GM12874 (cell line): Measurements from ENCODE around the gene SCN2A.

Experiments
- TF ChIP-seq, protein P1 (sequence below): IDR thresholded peaks from 2 replicates; pipeline ENCODE4 v1.5.1; 2011; ENCODE audit warnings: low read depth, mild to moderate bottlenecking, control low read depth, low read length, moderate library complexity; ENCODE audit not compliant: insufficient read depth

Gene SCN2A

GRCh38 chr2:165406173-165406572 lies 167.0 kb downstream of the SCN2A start:
- TF ChIP-seq, protein P1, sequence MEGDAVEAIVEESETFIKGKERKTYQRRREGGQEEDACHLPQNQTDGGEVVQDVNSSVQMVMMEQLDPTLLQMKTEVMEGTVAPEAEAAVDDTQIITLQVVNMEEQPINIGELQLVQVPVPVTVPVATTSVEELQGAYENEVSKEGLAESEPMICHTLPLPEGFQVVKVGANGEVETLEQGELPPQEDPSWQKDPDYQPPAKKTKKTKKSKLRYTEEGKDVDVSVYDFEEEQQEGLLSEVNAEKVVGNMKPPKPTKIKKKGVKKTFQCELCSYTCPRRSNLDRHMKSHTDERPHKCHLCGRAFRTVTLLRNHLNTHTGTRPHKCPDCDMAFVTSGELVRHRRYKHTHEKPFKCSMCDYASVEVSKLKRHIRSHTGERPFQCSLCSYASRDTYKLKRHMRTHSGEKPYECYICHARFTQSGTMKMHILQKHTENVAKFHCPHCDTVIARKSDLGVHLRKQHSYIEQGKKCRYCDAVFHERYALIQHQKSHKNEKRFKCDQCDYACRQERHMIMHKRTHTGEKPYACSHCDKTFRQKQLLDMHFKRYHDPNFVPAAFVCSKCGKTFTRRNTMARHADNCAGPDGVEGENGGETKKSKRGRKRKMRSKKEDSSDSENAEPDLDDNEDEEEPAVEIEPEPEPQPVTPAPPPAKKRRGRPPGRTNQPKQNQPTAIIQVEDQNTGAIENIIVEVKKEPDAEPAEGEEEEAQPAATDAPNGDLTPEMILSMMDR, result no peak

GRCh38 chr2:165407466-165407865 lies 168.3 kb downstream of the SCN2A start:
- TF ChIP-seq, protein P1, result no peak

DNA sequence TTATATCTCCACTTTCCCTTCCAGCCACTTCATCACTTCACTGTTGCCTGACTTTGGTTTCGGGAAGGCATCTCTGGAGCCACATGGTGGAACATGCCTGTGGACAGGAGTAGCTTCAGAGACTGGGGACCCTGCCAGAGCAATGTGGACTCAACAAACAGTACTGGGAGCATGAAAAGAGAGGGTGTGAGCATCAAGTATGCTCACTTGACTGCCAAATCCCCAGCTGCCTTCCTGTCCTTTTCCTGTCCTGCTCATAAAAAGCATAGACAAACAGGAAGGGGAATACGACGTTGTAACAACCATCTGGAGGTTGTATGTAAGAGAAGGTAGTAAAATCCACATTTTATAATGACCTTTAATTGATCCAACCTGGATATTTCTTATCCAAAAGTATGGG lies 169.0 kb downstream of the SCN2A start:
- TF ChIP-seq, protein P1, result no peak

DNA sequence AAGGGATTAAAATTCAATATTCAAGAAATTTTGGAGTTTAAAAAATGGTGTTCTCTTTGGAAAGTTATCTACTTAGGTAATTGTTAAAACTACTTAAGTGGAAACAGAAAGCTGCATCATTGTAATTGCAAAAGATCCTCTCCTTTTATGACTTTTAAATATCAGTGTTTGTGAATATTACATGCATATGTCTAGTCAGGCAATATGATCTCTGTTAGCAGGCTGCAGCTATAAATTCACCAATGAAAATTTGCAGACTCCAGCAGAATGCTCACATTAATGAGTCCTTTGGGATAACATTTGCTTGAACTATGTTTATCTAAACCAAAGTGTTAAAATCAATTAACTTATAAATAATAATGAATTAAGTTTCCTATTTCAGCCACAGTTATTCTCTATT lies 171.1 kb downstream of the SCN2A start:
- TF ChIP-seq, protein P1, result no peak

DNA sequence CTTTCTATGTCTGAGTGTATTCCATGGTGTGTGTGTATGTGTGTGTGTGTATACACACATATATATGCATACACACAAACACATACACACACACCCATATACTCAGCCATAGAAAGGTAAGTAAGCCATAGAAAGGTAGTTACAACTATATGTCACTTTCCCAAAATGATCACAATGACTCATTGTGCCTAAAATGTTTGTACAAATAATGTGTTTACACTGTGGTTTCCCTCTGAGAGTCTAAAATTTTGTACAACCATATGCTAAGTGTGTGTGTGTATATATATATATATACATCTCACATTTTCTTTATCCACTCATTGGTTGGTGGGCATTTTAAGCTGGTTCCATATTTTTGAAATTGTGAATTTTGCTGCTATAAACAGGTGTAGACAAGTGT lies 175.0 kb downstream of the SCN2A start:
- TF ChIP-seq, protein P1, result no peak

- TF ChIP-seq, protein P1, result 0 out of 2 replicates have a peak, but pooled peaks have one; percentile 18
Observed at GRCh38 chr2:165417009-165417408, 177.8 kb downstream of the SCN2A start.

DNA sequence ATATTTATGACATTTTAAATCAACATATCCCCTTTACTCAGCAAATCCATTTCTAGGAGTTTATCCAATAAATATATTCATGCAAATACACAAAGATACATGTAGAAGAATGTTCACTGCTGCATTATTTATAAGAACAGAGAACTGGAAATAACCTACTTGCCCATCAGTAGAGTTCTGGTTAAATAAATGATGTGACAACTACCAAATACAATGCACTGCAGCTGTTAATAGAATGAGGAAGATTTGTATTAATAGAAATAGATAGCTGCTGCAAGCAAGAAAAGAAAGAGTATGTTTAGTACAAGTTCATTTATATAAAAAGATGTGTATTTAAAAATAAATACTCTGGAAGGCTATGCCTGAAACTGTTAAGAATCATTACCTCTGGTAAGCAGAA lies 181.0 kb downstream of the SCN2A start:
- TF ChIP-seq, protein P1, result no peak

- TF ChIP-seq, protein P1, result no peak
Observed at GRCh38 chr2:165423081-165423480, 183.9 kb downstream of the SCN2A start.
